HG03039 (cell line): ENCODE measurements around the gene ZFPM1.

Experiments used
- ATAC-seq: cut with Tn5 transposase; IDR thresholded peaks from one replicate; pipeline ENCODE4 v1.9.1; 2021; ENCODE audit warnings: mild to moderate bottlenecking, moderate library complexity; ENCODE audit not compliant: unreplicated experiment

ZFPM1 gene

GRCh38 chr16:88585269-88585668 is 132.2 kb downstream of the ZFPM1 start:
- ATAC-seq = no peak

- no peak for ATAC-seq
Measured at GRCh38 chr16:88585927-88586581, 133.0 kb downstream of the ZFPM1 start.
